B cell (primary cell): ENCODE results near the gene EVX1. TPM values are rescaled to one million over a fixed set of nuclear protein-coding genes. Genes with fewer than 3 reads are reported as not detected.

Experiments
- ATAC-seq: fragments of 200-7000 bp; cut with Tn5 transposase; one replicate; pipeline ENCODE4 v1.10.0; 2021; ENCODE audit warnings: low read depth, mild to moderate bottlenecking, moderate number of reproducible peaks, moderate library complexity
- CTCF ChIA-PET: fragments of 350-600 bp; sonication (Branson Sonifier 250); formaldehyde crosslinking; loops from one replicate; lab custom pipeline; 2021; ENCODE audit warnings: antibody characterized with exemption, inconsistent platforms; lab: Charles Lee
- POLR2A ChIA-PET: fragments of 350-600 bp; sonication (Branson Sonifier 250); formaldehyde crosslinking; loops from one replicate; lab custom pipeline; 2021; ENCODE audit warnings: antibody characterized with exemption; lab: Charles Lee
- DNase-seq: peaks from one replicate; pipeline ENCODE4 v3.0.0; 2013
- H2AFZ ChIP-seq: 2 replicates; pipeline ENCODE4 v1.6.1; 2012; ENCODE audit warnings: mild to moderate bottlenecking, low read depth, low read length; ENCODE audit not compliant: insufficient read depth, poor library complexity, severe bottlenecking
- H3K27ac ChIP-seq, 2 donors: 1 replicate in 1 of 2; 2 replicates in 1 of 2; pipeline ENCODE4 v1.5.1; 2012 to 2013; ENCODE audit warnings: low read length in 2 of 2, mild to moderate bottlenecking in 2 of 2, moderate library complexity in 1 of 2
- H3K27me3 ChIP-seq, 4 experiments: fragments of 200-600 bp in 1 of 4; sonication (generic) in 1 of 4; replicated peaks in 1 of 4; 1 replicate in 2 of 4; 2 replicates in 2 of 4; pipeline versions ENCODE4 v1.6.1 to v1.7.0; 2013 to 2016; ENCODE audit warnings: low read length in 3 of 4, mild to moderate bottlenecking in 2 of 4, mixed read lengths in 1 of 4, moderate library complexity in 1 of 4; ENCODE audit not compliant: insufficient read depth in 4 of 4, control insufficient read depth in 3 of 4; ENCODE audit errors: control extremely low read depth in 1 of 4
- H3K36me3 ChIP-seq, 2 experiments: replicated peaks in 1 of 2; 1 replicate in 1 of 2; 2 replicates in 1 of 2; pipeline versions ENCODE4 v1.6.1 to v1.7.1; 2013; ENCODE audit warnings: low read length in 1 of 2; ENCODE audit not compliant: insufficient read depth in 2 of 2, control insufficient read depth in 1 of 2; ENCODE audit errors: control extremely low read depth in 1 of 2, extremely low read depth in 1 of 2
- H3K4me1 ChIP-seq, 2 donors: fragments of 200-600 bp in 1 of 2; sonication (generic) in 1 of 2; 1 replicate in 1 of 2; 2 replicates in 1 of 2; pipeline versions ENCODE4 v1.5.1 to v1.6.1; 2013 to 2017; ENCODE audit warnings: low read length in 2 of 2; ENCODE audit not compliant: control insufficient read depth in 2 of 2, insufficient read depth in 2 of 2
- H3K4me2 ChIP-seq: replicated peaks from 2 replicates; pipeline ENCODE3; 2012; ENCODE audit warnings: mild to moderate bottlenecking, low read depth, low read length; ENCODE audit not compliant: poor library complexity, severe bottlenecking
- H3K4me3 ChIP-seq, 5 experiments: fragments of 200-600 bp in 1 of 5; sonication (generic) in 1 of 5; 1 replicate in 3 of 5; 2 replicates in 2 of 5; pipeline versions ENCODE4 v1.5.1 to v1.7.0; 2011 to 2016; ENCODE audit warnings: low read length in 4 of 5, mild to moderate bottlenecking in 4 of 5, low read depth in 2 of 5, control low read depth in 1 of 5, moderate library complexity in 1 of 5; ENCODE audit not compliant: insufficient read depth in 1 of 5; ENCODE audit errors: control extremely low read depth in 1 of 5, extremely low read depth in 1 of 5
- H3K79me2 ChIP-seq: fragments of 200-600 bp; sonication (generic); one replicate; pipeline ENCODE4 v1.6.0; 2016; ENCODE audit warnings: low read length; ENCODE audit not compliant: control insufficient read depth, insufficient read depth
- H3K9ac ChIP-seq: fragments of 200-600 bp; sonication (generic); 2 replicates; pipeline ENCODE4 v1.6.1; 2017; ENCODE audit warnings: mild to moderate bottlenecking, low read length, moderate library complexity
- H3K9me3 ChIP-seq, 3 donors: one replicate each; pipeline versions ENCODE4 v1.6.1 to v1.7.1; 2013; ENCODE audit warnings: low read length in 2 of 3; ENCODE audit not compliant: control insufficient read depth in 2 of 3, insufficient read depth in 1 of 3; ENCODE audit errors: control extremely low read depth in 1 of 3
- H4K20me1 ChIP-seq: 2 replicates; pipeline ENCODE4 v1.6.0; 2012; ENCODE audit warnings: mild to moderate bottlenecking, low read length; ENCODE audit not compliant: insufficient read depth, control insufficient read depth, poor library complexity, severe bottlenecking
- H3K27ac Mint-ChIP-seq: one replicate; pipeline ENCODE4 v1.8.0; 2021; ENCODE audit warnings: mixed read lengths
- H3K27me3 Mint-ChIP-seq: one replicate; pipeline ENCODE4 v1.8.0; 2021; ENCODE audit warnings: mixed read lengths
- H3K4me1 Mint-ChIP-seq: one replicate; pipeline ENCODE4 v1.8.0; 2021; ENCODE audit warnings: mixed read lengths
- H3K4me3 Mint-ChIP-seq: one replicate; pipeline ENCODE4 v1.8.0; 2021; ENCODE audit warnings: mixed read lengths
- H3K9me3 Mint-ChIP-seq: one replicate; pipeline ENCODE4 v1.8.0; 2022; ENCODE audit warnings: mixed read lengths; ENCODE audit not compliant: insufficient read depth
- EZH2 ChIP-seq: IDR thresholded peaks from 2 replicates; pipeline ENCODE4 v1.6.1; 2012; ENCODE audit warnings: borderline replicate concordance, low read depth, mild to moderate bottlenecking, moderate library complexity, low read length; ENCODE audit not compliant: insufficient read depth, poor library complexity, severe bottlenecking
- WGBS: methylation state at CpG from one replicate; pipeline ENCODE4 v1.1.5; 2013; ENCODE audit warnings: missing lambda C conversion rate; ENCODE audit not compliant: insufficient coverage; 5-methylcytosine and 5-hydroxymethylcytosine counted together
- intact Hi-C: fragments of 100-400 bp; cut with micrococcal nuclease; formaldehyde crosslinking; loops from one replicate; pipeline ENCODE4 v1.10.0; 2022
- polyA plus RNA-seq: library from polyadenylated mRNA; depleted of rRNA; stranded (reverse); fragments of >200 nt; gene quantifications from 2 replicates; pipeline ENCODE4 v1.2.3, GENCODE V29; 2012
- total RNA-seq, 2 donors: library from RNA; stranded (reverse); fragments of 120-200 nt in 1 of 2; gene quantifications; 1 replicate in 1 of 2; 2 replicates in 1 of 2; pipeline versions ENCODE4 v1.2.3 to v1.2.4, GENCODE V29; 2013 to 2022
- TF ChIP-seq, protein P1 (sequence below): fragments of 200-600 bp; IDR thresholded peaks from one replicate; pipeline ENCODE4 v1.8.0; 2022; ENCODE audit warnings: antibody characterized with exemption, mild to moderate bottlenecking

EVX1 gene
- total and polyA plus RNA-seq, 2 donors (not counting 1 experiment from before 2014, with no cell fraction given), result not detected

DNA sequence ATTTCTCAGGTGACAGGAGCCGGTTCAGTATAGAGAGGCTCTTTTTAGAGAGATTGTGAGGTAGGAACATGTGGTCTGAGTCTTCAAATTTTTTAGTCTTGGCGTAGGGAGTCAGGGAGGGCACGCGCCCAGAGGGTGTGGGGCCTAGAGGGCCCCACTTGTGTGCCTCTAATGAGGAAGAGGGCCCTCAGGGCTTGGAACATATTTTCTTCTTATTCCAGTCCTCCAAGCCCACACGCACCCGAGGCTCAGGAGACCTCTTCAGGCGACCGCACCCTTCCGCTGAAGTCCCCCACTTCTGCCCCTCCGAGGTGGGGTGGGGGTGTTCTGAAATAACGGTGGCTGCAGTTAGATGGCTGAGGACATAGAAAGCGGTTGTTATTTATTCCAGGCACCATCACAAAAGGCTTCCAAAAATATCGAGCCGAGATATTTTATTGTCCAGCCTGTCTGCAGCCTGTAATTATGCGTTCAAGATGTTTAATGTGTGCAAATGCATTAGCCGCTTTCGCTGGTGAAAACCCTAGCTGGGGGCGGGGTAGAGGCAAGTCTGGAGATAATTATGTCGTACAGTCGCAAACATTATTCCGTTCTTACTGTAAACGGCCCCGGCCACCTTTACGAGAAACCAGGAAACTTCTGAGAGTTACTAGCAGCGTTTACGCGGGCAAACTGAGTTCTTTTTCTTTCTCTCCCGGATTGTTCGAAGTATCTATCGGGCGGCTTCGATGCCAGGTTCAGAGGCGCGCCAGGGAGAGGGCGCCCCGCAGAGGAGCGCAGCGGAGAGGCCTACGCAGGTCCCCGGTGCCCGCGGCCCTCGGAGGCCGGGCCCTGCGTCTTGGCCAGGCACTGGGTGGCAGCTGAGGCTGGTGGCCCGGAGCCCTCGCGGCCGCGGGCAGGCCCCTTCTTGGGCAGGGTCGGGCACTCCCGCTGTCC is 29.8 kb upstream of the EVX1 start:
- peaks cover 81% of the 10 kb centered on the region for H3K27me3 Mint-ChIP-seq
- no peak for ATAC-seq
- Histone ChIP-seq H3K9ac (no peak overlapping the region), H3K36me3 (no peaks in the 10 kb centered on the region), H2AFZ (no peak overlapping the region), H3K4me3 (no peak overlapping the region), H3K9me3 (peaks cover 0 to 22% (median 0%) of the 10 kb centered on the region in 3 donors), H3K4me2 (peak overlapping the region; percentile 11), H3K4me1 (peaks cover 17 to 25% of the 10 kb centered on the region in 2 donors), H3K27ac (no peak overlapping the region), H4K20me1 (no peaks in the 10 kb centered on the region), H3K27me3 (peaks cover 0 to 93% (median 63%) of the 10 kb centered on the region in 4 experiments), H3K79me2 (no peaks in the 10 kb centered on the region)
- 12% methylated on average over 42 of the region's 52 CpGs for WGBS
- DNase-seq, result peak; percentile 33
- CTCF ChIA-PET, result interaction anchor here (3.0 kb wide), 1 partner anchor 562 kb away, joined by 20 read pairs; no protein-coding TSS in a partner anchor
- no peak overlapping the region for H3K4me3 Mint-ChIP-seq
- POLR2A ChIA-PET, result no interaction called here
- H3K27ac Mint-ChIP-seq, result no peak overlapping the region
- H3K4me1 Mint-ChIP-seq, result peaks cover 17% of the 10 kb centered on the region
- no peaks in the 10 kb centered on the region for H3K9me3 Mint-ChIP-seq
- TF ChIP-seq, protein P1, sequence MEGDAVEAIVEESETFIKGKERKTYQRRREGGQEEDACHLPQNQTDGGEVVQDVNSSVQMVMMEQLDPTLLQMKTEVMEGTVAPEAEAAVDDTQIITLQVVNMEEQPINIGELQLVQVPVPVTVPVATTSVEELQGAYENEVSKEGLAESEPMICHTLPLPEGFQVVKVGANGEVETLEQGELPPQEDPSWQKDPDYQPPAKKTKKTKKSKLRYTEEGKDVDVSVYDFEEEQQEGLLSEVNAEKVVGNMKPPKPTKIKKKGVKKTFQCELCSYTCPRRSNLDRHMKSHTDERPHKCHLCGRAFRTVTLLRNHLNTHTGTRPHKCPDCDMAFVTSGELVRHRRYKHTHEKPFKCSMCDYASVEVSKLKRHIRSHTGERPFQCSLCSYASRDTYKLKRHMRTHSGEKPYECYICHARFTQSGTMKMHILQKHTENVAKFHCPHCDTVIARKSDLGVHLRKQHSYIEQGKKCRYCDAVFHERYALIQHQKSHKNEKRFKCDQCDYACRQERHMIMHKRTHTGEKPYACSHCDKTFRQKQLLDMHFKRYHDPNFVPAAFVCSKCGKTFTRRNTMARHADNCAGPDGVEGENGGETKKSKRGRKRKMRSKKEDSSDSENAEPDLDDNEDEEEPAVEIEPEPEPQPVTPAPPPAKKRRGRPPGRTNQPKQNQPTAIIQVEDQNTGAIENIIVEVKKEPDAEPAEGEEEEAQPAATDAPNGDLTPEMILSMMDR, result no peak
- peak; percentile 89 for TF ChIP-seq EZH2
- intact Hi-C loops, result loop anchor here (5.0 kb wide), 2 partner anchors 365 to 560 kb away; no protein-coding TSS in a partner anchor
